GM12875 (cell line): ENCODE results near the gene TRIM2.

Source experiments
- H3K4me3 ChIP-seq: one replicate; pipeline ENCODE4 v1.5.1; 2011; ENCODE audit warnings: low read depth, low read length, control low read depth
- CTCF ChIP-seq: IDR thresholded peaks from 2 replicates; pipeline ENCODE4 v1.5.1; 2011; ENCODE audit warnings: low read depth, mild to moderate bottlenecking, control low read depth, inconsistent platforms, low read length, moderate library complexity, borderline replicate concordance; ENCODE audit not compliant: insufficient read depth

The TRIM2 gene

GRCh38 chr4:153327247-153327646, 123.0 kb downstream of the TRIM2 start:
- TF ChIP-seq CTCF = no peak
- H3K4me3 ChIP-seq = no peak overlapping the region

GRCh38 chr4:153332936-153333335, 128.7 kb downstream of the TRIM2 start:
- TF ChIP-seq CTCF = no peak

GRCh38 chr4:153333874-153334273, 129.6 kb downstream of the TRIM2 start:
- H3K4me3 ChIP-seq = no peak overlapping the region
- no peak for TF ChIP-seq CTCF

More at GRCh38 chr4:153332936-153333335, 128.7 kb downstream of the TRIM2 start:
- H3K4me3 ChIP-seq = no peak overlapping the region

- no peak for TF ChIP-seq CTCF
- H3K4me3 ChIP-seq = no peak overlapping the region
Observed at GRCh38 chr4:153335665-153336064, 131.4 kb downstream of the TRIM2 start.

GRCh38 chr4:153337686-153338085, 133.4 kb downstream of the TRIM2 start:
- TF ChIP-seq CTCF = no peak
- H3K4me3 ChIP-seq = no peak overlapping the region

GRCh38 chr4:153341575-153342090, 137.4 kb downstream of the TRIM2 start:
- no peak overlapping the region for H3K4me3 ChIP-seq
- no peak for TF ChIP-seq CTCF

GRCh38 chr4:153342751-153343552, 138.7 kb downstream of the TRIM2 start:
- H3K4me3 ChIP-seq = no peak overlapping the region

More at GRCh38 chr4:153342751-153343552, 138.7 kb downstream of the TRIM2 start:
- TF ChIP-seq CTCF = no peak
